Measurements from ENCODE around the gene CC2D2A. TPM values are rescaled to one million over a fixed set of nuclear protein-coding genes. Genes with fewer than 3 reads are reported as not detected.

CC2D2A gene
- total and polyA plus RNA-seq, 2 experiments from 2014 or later, result 13.9 to 15.8 TPM

DNA sequence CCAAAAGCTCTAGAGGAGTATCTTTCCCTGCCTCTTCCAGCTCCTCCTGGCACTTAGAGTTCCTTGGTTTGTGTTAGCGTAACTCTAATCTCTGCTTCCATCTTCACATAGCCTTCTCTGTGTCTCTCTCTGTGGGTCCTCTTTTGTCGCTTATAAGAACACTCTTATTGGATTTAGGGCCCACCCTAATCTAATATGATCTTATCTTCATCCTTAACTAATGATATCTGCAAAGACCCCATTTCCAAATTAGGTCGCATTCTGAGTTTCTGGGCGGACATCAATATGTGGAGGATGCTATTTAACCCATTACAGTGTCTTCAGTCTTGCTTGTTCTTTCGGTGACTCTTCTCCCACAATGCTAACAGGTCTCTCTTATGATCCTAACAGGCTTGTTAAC lies 72.3 kb downstream of the CC2D2A start (continued):
- TF ChIP-seq, protein P1, sequence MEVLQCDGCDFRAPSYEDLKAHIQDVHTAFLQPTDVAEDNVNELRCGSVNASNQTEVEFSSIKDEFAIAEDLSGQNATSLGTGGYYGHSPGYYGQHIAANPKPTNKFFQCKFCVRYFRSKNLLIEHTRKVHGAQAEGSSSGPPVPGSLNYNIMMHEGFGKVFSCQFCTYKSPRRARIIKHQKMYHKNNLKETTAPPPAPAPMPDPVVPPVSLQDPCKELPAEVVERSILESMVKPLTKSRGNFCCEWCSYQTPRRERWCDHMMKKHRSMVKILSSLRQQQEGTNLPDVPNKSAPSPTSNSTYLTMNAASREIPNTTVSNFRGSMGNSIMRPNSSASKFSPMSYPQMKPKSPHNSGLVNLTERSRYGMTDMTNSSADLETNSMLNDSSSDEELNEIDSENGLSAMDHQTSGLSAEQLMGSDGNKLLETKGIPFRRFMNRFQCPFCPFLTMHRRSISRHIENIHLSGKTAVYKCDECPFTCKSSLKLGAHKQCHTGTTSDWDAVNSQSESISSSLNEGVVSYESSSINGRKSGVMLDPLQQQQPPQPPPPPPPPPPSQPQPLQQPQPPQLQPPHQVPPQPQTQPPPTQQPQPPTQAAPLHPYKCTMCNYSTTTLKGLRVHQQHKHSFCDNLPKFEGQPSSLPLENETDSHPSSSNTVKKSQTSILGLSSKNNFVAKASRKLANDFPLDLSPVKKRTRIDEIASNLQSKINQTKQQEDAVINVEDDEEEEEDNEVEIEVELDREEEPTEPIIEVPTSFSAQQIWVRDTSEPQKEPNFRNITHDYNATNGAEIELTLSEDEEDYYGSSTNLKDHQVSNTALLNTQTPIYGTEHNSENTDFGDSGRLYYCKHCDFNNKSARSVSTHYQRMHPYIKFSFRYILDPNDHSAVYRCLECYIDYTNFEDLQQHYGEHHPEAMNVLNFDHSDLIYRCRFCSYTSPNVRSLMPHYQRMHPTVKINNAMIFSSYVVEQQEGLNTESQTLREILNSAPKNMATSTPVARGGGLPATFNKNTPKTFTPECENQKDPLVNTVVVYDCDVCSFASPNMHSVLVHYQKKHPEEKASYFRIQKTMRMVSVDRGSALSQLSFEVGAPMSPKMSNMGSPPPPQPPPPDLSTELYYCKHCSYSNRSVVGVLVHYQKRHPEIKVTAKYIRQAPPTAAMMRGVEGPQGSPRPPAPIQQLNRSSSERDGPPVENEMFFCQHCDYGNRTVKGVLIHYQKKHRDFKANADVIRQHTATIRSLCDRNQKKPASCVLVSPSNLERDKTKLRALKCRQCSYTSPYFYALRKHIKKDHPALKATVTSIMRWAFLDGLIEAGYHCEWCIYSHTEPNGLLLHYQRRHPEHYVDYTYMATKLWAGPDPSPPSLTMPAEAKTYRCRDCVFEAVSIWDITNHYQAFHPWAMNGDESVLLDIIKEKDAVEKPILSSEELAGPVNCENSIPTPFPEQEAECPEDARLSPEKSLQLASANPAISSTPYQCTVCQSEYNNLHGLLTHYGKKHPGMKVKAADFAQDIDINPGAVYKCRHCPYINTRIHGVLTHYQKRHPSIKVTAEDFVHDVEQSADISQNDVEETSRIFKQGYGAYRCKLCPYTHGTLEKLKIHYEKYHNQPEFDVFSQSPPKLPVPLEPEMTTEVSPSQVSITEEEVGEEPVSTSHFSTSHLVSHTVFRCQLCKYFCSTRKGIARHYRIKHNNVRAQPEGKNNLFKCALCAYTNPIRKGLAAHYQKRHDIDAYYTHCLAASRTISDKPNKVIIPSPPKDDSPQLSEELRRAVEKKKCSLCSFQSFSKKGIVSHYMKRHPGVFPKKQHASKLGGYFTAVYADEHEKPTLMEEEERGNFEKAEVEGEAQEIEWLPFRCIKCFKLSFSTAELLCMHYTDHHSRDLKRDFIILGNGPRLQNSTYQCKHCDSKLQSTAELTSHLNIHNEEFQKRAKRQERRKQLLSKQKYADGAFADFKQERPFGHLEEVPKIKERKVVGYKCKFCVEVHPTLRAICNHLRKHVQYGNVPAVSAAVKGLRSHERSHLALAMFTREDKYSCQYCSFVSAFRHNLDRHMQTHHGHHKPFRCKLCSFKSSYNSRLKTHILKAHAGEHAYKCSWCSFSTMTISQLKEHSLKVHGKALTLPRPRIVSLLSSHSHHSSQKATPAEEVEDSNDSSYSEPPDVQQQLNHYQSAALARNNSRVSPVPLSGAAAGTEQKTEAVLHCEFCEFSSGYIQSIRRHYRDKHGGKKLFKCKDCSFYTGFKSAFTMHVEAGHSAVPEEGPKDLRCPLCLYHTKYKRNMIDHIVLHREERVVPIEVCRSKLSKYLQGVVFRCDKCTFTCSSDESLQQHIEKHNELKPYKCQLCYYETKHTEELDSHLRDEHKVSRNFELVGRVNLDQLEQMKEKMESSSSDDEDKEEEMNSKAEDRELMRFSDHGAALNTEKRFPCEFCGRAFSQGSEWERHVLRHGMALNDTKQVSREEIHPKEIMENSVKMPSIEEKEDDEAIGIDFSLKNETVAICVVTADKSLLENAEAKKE (CRISPR knock-in tag; IDR thresholded peaks at IDR 0.05), result no peak
- TF ChIP-seq ETS1 (IDR thresholded peaks at IDR 0.05) (no peak), ZNF331 (CRISPR knock-in tag; IDR thresholded peaks at IDR 0.05; ENCODE audit: low read depth) (no peak), CREB1 (CRISPR knock-in tag; IDR thresholded peaks at IDR 0.05; ENCODE audit: low read depth) (no peak), STAT1 (IDR thresholded peaks at IDR 0.05; ENCODE audit: unreplicated experiment) (no peak), REST (IDR thresholded peaks at IDR 0.05; ENCODE audit: unreplicated experiment) (no peak), EZH2 (IDR thresholded peaks at IDR 0.05; ENCODE audit: low read depth, unreplicated experiment) (no peak), NANOG (IDR thresholded peaks at IDR 0.05; ENCODE audit: borderline replicate concordance) (no peak), JUNB (IDR thresholded peaks at IDR 0.05; ENCODE audit: unreplicated experiment) (no peak)
